GM19328 (cell line): ENCODE results near the gene RAB3B.
"Not testable (repeated sequence)": the region's sequence is repeated elsewhere in the genome, so short reads cannot be mapped to it uniquely, and the experiment has no call there.

Experiments used
- ATAC-seq: cut with Tn5 transposase; IDR thresholded peaks from one replicate; pipeline ENCODE4 v1.9.1; 2021; ENCODE audit warnings: mild to moderate bottlenecking, moderate library complexity; ENCODE audit not compliant: unreplicated experiment

RAB3B gene

GRCh38 chr1:51875836-51876235 is 114.7 kb downstream of the RAB3B start:
- no peak for ATAC-seq

- ATAC-seq: no peak
Measured at GRCh38 chr1:51875291-51875772, 115.2 kb downstream of the RAB3B start.

- ATAC-seq: not testable (repeated sequence)
Measured at GRCh38 chr1:51873270-51873669, 117.2 kb downstream of the RAB3B start.

GRCh38 chr1:51871351-51871975 is 119.0 kb downstream of the RAB3B start:
- ATAC-seq: no peak

- no peak for ATAC-seq
Measured at GRCh38 chr1:51870603-51871350, 119.7 kb downstream of the RAB3B start.

GRCh38 chr1:51867479-51868232 is 122.8 kb downstream of the RAB3B start:
- ATAC-seq: no peak

GRCh38 chr1:51863384-51863783 is 127.1 kb downstream of the RAB3B start:
- ATAC-seq: no peak

GRCh38 chr1:51861669-51862068 is 128.8 kb downstream of the RAB3B start:
- no peak for ATAC-seq

- ATAC-seq: no peak
Measured at GRCh38 chr1:51859735-51860134, 130.8 kb downstream of the RAB3B start.

- no peak for ATAC-seq
Measured at GRCh38 chr1:51859333-51859732, 131.2 kb downstream of the RAB3B start.

- no peak for ATAC-seq
Measured at GRCh38 chr1:51858892-51859291, 131.6 kb downstream of the RAB3B start.
